Gastroesophageal sphincter (tissue), 4 donors: ENCODE measurements around the gene TMEM170B. TPM values are rescaled to one million over a fixed set of nuclear protein-coding genes. Genes with fewer than 3 reads are reported as not detected.

Experiments
- ATAC-seq: fragments of 150-250 bp; one replicate; pipeline ENCODE4 v1.9.1; 2016; ENCODE audit warnings: mild to moderate bottlenecking, moderate library complexity
- H3K27ac ChIP-seq, 4 donors: fragments of 200-600 bp; sonication (generic) in 3 of 4; 1 replicate in 3 of 4; 2 replicates in 1 of 4; pipeline ENCODE4 v1.5.1; 2016 to 2019
- H3K27me3 ChIP-seq: fragments of 200-600 bp; sonication (generic); one replicate; pipeline ENCODE4 v1.5.1; 2019
- H3K36me3 ChIP-seq, 2 donors: fragments of 200-600 bp; sonication (generic); one replicate each; pipeline ENCODE4 v1.5.1; 2019; ENCODE audit warnings: control low read depth in 1 of 2
- H3K4me1 ChIP-seq, 3 donors: fragments of 200-600 bp; sonication (generic); 1 replicate in 2 of 3; 2 replicates in 1 of 3; pipeline ENCODE4 v1.5.1; 2016 to 2019; ENCODE audit warnings: control low read depth in 2 of 3
- H3K4me3 ChIP-seq, 2 donors: fragments of 200-600 bp; sonication (generic); one replicate each; pipeline ENCODE4 v1.5.1; 2019; ENCODE audit warnings: mild to moderate bottlenecking in 1 of 2, moderate library complexity in 1 of 2
- H3K9me3 ChIP-seq, 3 donors: fragments of 200-600 bp; sonication (generic); one replicate each; pipeline ENCODE4 v1.5.1; 2017 to 2019; ENCODE audit warnings: control low read depth in 2 of 3
- CTCF ChIP-seq, 4 experiments: fragments of 200-600 bp in 2 of 4; fragments of 450-650 bp in 2 of 4; sonication (generic) in 1 of 4; IDR thresholded peaks; one replicate each; pipeline ENCODE4 v1.5.1; 2017 to 2019; ENCODE audit warnings: antibody characterized with exemption in 4 of 4, mild to moderate bottlenecking in 2 of 4, moderate library complexity in 2 of 4
- EP300 ChIP-seq: sonication (generic); formaldehyde crosslinking; IDR thresholded peaks from one replicate; pipeline ENCODE4 v1.6.1; 2017; ENCODE audit warnings: antibody characterized with exemption, mild to moderate bottlenecking
- POLR2A ChIP-seq, 2 donors: fragments of 450-650 bp; IDR thresholded peaks; one replicate each; pipeline ENCODE4 v1.6.1; 2017; ENCODE audit warnings: antibody characterized with exemption in 2 of 2, mild to moderate bottlenecking in 2 of 2, moderate library complexity in 1 of 2
- POLR2AphosphoS5 ChIP-seq: sonication (generic); formaldehyde crosslinking; IDR thresholded peaks from one replicate; pipeline ENCODE4 v1.6.1; 2017; ENCODE audit warnings: antibody characterized with exemption
- WGBS, 2 donors: methylation state at CpG; one replicate each; pipeline ENCODE4 v1.1.5; 2018; ENCODE audit warnings: low coverage in 1 of 2; 5-methylcytosine and 5-hydroxymethylcytosine counted together
- total RNA-seq, 4 donors: library from RNA; depleted of rRNA; stranded (reverse); fragments of >200 nt; gene quantifications; one replicate each; pipeline ENCODE4 v1.1.0, GENCODE V29; 2016

The TMEM170B gene
- total RNA-seq, 4 donors from 2014 or later = 8.0 to 8.6 (median 8.3) TPM

- ATAC-seq = no peak
- H3K4me3 ChIP-seq = no peak overlapping the region
- H3K36me3 ChIP-seq = no peaks in the 10 kb centered on the region
- no peaks in the 10 kb centered on the region for H3K4me1 ChIP-seq
- no peaks in the 10 kb centered on the region for H3K27me3 ChIP-seq
- 68 to 76% methylated on average over 3 to 4 of the region's 4 CpGs for WGBS, 2 donors
- no peak overlapping the region for H3K27ac ChIP-seq
- no peaks in the 10 kb centered on the region for H3K9me3 ChIP-seq
- no peak for TF ChIP-seq POLR2A (IDR thresholded peaks at IDR 0.05)
- no peak for TF ChIP-seq CTCF (IDR thresholded peaks at IDR 0.05)
- TF ChIP-seq EP300 = no peak
- TF ChIP-seq POLR2AphosphoS5 = no peak
Measured at GRCh38 chr6:11622156-11622555, 84.6 kb downstream of the TMEM170B start.

- Histone ChIP-seq H3K9me3 (no peaks in the 10 kb centered on the region), H3K4me3 (no peak overlapping the region), H3K27me3 (peaks cover 2% of the 10 kb centered on the region), H3K4me1 (no peaks in the 10 kb centered on the region), H3K27ac (no peak overlapping the region), H3K36me3 (no peaks in the 10 kb centered on the region)
- 71 to 100% methylated on average over 1 to 2 of the region's 2 CpGs for WGBS, 2 donors
- TF ChIP-seq POLR2AphosphoS5 (no peak), EP300 (no peak), POLR2A (IDR thresholded peaks at IDR 0.05) (no peak), CTCF (IDR thresholded peaks at IDR 0.05) (no peak)
- ATAC-seq = no peak
Measured at GRCh38 chr6:11623272-11623671, 85.7 kb downstream of the TMEM170B start.

- Histone ChIP-seq H3K4me1 (no peaks in the 10 kb centered on the region), H3K36me3 (no peaks in the 10 kb centered on the region), H3K27me3 (peaks cover 4% of the 10 kb centered on the region), H3K27ac (no peak overlapping the region), H3K9me3 (no peaks in the 10 kb centered on the region), H3K4me3 (no peak overlapping the region)
- WGBS, 2 donors = 60% methylated on average over 8 of the region's 8 CpGs; no CpG with 5 or more reads in 1 of the 2 donors
- no peak for ATAC-seq
- TF ChIP-seq EP300 = no peak
- TF ChIP-seq CTCF (IDR thresholded peaks at IDR 0.05) = no peak
- no peak for TF ChIP-seq POLR2A (IDR thresholded peaks at IDR 0.05)
- TF ChIP-seq POLR2AphosphoS5 = no peak
Measured at GRCh38 chr6:11625302-11625701, 87.8 kb downstream of the TMEM170B start.

GRCh38 chr6:11626356-11626755 lies 88.8 kb downstream of the TMEM170B start:
- H3K27ac ChIP-seq = no peak overlapping the region
- no peak overlapping the region for H3K4me3 ChIP-seq
- no peaks in the 10 kb centered on the region for H3K36me3 ChIP-seq
- 87 to 88% methylated on average over 3 to 7 of the region's 8 CpGs for WGBS, 2 donors
- no peaks in the 10 kb centered on the region for H3K9me3 ChIP-seq
- TF ChIP-seq POLR2A (IDR thresholded peaks at IDR 0.05) = no peak
- TF ChIP-seq CTCF (IDR thresholded peaks at IDR 0.05) = no peak
- TF ChIP-seq EP300 = no peak
- TF ChIP-seq POLR2AphosphoS5 = no peak
- no peak for ATAC-seq
- H3K27me3 ChIP-seq = peaks cover 4% of the 10 kb centered on the region
- H3K4me1 ChIP-seq = no peaks in the 10 kb centered on the region

- no peak for ATAC-seq
- no peaks in the 10 kb centered on the region for H3K4me1 ChIP-seq
- peaks cover 4% of the 10 kb centered on the region for H3K27me3 ChIP-seq
- H3K36me3 ChIP-seq = no peaks in the 10 kb centered on the region
- H3K27ac ChIP-seq = no peak overlapping the region
- no peak overlapping the region for H3K4me3 ChIP-seq
- no peaks in the 10 kb centered on the region for H3K9me3 ChIP-seq
- TF ChIP-seq POLR2AphosphoS5 = no peak
- TF ChIP-seq CTCF (IDR thresholded peaks at IDR 0.05) = no peak
- TF ChIP-seq POLR2A (IDR thresholded peaks at IDR 0.05) = no peak
Measured at GRCh38 chr6:11628562-11628961, 91.0 kb downstream of the TMEM170B start.
